ENCODE results near the gene TNRC18. TPM values are rescaled to one million over a fixed set of nuclear protein-coding genes. Genes with fewer than 3 reads are reported as not detected.

Gene TNRC18
- total and polyA plus RNA-seq, 2 donors (not counting 3 experiments of a cell fraction or from before 2014, with no cell fraction given), result 14.8 to 64.6 TPM

DNA sequence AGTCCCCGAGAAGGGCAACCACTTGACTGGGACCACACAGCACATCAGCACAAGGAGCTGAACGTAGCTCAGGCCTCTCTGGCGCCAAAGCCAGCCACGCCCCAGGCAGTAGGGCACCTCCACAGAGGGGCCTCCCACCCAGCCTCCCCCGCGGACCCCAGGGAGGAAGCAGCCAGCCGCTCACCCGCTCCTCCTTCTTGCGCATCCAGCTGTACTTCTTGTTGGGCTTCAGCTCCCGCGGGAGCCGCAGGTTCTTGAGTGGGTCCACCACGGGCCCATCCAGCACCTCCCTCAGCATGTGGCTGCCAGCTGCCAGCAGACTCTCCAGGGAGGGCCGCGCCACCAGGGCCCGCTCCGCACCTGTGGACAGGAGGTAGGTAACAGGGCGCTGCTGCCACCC is 61.2 kb downstream of the TNRC18 start:
- CTCF ChIA-PET, result interaction anchor here (1.4 kb wide), 1 partner anchor 122 kb away, joined by 6 read pairs; no protein-coding TSS in a partner anchor
- no TSS peak for BruUV-seq (replicated peaks)
- peaks cover 0 to 26% of the 10 kb centered on the region in 2 experiments for H3K36me3 ChIP-seq (ENCODE audit: control insufficient read depth in 2 of 2, extremely low read depth in 1 of 2, insufficient read depth in 2 of 2, low read length in 2 of 2)

More for the DNA sequence above, 61.2 kb downstream of the TNRC18 start:
- Histone ChIP-seq H3K27ac (ENCODE audit: insufficient read depth, low read depth, low read length) (no peak overlapping the region), H3K27me3 (ENCODE audit: control insufficient read depth in 2 of 2, insufficient read depth in 2 of 2, low read length in 2 of 2) (no peaks in the 10 kb centered on the region), H3K9me1 (replicated peaks; ENCODE audit: control insufficient read depth, extremely low read depth, insufficient read depth, low read length) (no peaks in the 10 kb centered on the region), H4K20me1 (replicated peaks; ENCODE audit: control insufficient read depth, extremely low read depth, insufficient read depth, low read length) (no peaks in the 10 kb centered on the region), H3K9me3 (replicated peaks; ENCODE audit: control insufficient read depth, insufficient read depth, low read length) (no peaks in the 10 kb centered on the region), H3K4me3 (replicated peaks in 1 of 3; ENCODE audit: insufficient read depth in 1 of 3, low read depth in 1 of 3, low read length in 3 of 3) (no peak overlapping the region), H3K4me1 (ENCODE audit: control insufficient read depth, extremely low read depth, insufficient read depth, low read length) (no peaks in the 10 kb centered on the region), H3K79me2 (ENCODE audit: control insufficient read depth, insufficient read depth, low read length) (peaks cover 11% of the 10 kb centered on the region), H2AFZ (ENCODE audit: low read depth, low read length) (no peak overlapping the region), H3K4me2 (ENCODE audit: insufficient read depth, low read length) (no peak overlapping the region), H3K9ac (replicated peaks; ENCODE audit: extremely low read depth, insufficient read depth, low read length) (no peak overlapping the region)
- TF ChIP-seq POLR2A (IDR thresholded peaks at IDR 0.05; ENCODE audit: low read depth, low read length) (no peak), JUN (IDR thresholded peaks at IDR 0.05; ENCODE audit: borderline replicate concordance, insufficient read depth, insufficient read length, low read depth) (no peak), MAX (IDR thresholded peaks at IDR 0.05; ENCODE audit: insufficient read depth, insufficient read length) (no peak), GATA2 (IDR thresholded peaks at IDR 0.05; ENCODE audit: insufficient read depth, insufficient read length, low read depth, low read length) (no peak), POLR2AphosphoS5 (IDR thresholded peaks at IDR 0.05; ENCODE audit: insufficient read depth, low read depth, low read length) (no peak), MYC (IDR thresholded peaks at IDR 0.05; ENCODE audit: low read depth, low read length) (no peak), FOS (IDR thresholded peaks at IDR 0.05; ENCODE audit: borderline replicate concordance, insufficient read depth, low read length) (no peak), EZH2 (IDR thresholded peaks at IDR 0.05; ENCODE audit: borderline replicate concordance, low read depth, low read length, severe bottlenecking) (no peak)
- TF ChIP-seq, protein P1, sequence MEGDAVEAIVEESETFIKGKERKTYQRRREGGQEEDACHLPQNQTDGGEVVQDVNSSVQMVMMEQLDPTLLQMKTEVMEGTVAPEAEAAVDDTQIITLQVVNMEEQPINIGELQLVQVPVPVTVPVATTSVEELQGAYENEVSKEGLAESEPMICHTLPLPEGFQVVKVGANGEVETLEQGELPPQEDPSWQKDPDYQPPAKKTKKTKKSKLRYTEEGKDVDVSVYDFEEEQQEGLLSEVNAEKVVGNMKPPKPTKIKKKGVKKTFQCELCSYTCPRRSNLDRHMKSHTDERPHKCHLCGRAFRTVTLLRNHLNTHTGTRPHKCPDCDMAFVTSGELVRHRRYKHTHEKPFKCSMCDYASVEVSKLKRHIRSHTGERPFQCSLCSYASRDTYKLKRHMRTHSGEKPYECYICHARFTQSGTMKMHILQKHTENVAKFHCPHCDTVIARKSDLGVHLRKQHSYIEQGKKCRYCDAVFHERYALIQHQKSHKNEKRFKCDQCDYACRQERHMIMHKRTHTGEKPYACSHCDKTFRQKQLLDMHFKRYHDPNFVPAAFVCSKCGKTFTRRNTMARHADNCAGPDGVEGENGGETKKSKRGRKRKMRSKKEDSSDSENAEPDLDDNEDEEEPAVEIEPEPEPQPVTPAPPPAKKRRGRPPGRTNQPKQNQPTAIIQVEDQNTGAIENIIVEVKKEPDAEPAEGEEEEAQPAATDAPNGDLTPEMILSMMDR (IDR thresholded peaks at IDR 0.05; ENCODE audit: extremely low read depth in 1 of 2, insufficient read depth in 1 of 2, low read depth in 1 of 2, low read length in 2 of 2), result no peak
- dilution Hi-C loops (cut with MboI; ENCODE audit: extremely low pct_ligation_motif_present, low sequenced_read_pairs) (no loop called here), intact Hi-C loops (cut with micrococcal nuclease) (no loop called here)
- DNase-seq (ENCODE audit: low read depth, low spot score), result no peak
- POLR2A ChIA-PET, result no interaction called here
- no peak for FAIRE-seq
